ENCODE results near the gene FAM83G. TPM values are rescaled to one million over a fixed set of nuclear protein-coding genes. Genes with fewer than 3 reads are reported as not detected.

FAM83G gene
- total RNA-seq, 3 donors from 2014 or later: 1.8 to 11.0 (median 7.2) TPM

DNA sequence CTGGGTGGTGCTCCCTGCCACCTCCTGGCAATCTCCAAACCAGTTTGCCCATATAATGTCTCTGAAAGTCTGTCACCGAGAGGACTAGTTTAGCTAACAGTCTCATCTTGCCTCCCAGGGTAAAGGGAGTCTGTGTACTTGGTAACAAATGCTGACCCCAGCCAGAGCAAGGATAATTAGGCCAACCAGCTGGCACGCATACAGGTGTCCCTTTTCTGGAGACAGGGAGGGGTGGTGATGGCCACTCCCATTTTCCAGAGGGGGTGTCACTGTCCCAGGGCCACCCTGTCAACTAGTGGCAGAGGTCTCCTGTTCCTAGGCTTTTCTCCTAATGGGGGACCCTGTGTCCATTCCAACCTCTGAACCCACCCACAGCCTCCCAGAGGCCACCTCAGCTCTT, 8.1 kb downstream of the FAM83G start:
- no peak for DNase-seq (ENCODE audit: low spot score in 2 of 2)
- H3K27me3 ChIP-seq: no peaks in the 10 kb centered on the region
- H3K4me1 ChIP-seq: no peaks in the 10 kb centered on the region
- no peak overlapping the region for H3K27ac ChIP-seq
- no peak overlapping the region for H3K4me3 ChIP-seq
- no peaks in the 10 kb centered on the region for H3K9me3 ChIP-seq
- TF ChIP-seq, protein P1, sequence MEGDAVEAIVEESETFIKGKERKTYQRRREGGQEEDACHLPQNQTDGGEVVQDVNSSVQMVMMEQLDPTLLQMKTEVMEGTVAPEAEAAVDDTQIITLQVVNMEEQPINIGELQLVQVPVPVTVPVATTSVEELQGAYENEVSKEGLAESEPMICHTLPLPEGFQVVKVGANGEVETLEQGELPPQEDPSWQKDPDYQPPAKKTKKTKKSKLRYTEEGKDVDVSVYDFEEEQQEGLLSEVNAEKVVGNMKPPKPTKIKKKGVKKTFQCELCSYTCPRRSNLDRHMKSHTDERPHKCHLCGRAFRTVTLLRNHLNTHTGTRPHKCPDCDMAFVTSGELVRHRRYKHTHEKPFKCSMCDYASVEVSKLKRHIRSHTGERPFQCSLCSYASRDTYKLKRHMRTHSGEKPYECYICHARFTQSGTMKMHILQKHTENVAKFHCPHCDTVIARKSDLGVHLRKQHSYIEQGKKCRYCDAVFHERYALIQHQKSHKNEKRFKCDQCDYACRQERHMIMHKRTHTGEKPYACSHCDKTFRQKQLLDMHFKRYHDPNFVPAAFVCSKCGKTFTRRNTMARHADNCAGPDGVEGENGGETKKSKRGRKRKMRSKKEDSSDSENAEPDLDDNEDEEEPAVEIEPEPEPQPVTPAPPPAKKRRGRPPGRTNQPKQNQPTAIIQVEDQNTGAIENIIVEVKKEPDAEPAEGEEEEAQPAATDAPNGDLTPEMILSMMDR (IDR thresholded peaks at IDR 0.05): no peak
- TF ChIP-seq POLR2AphosphoS5 (IDR thresholded peaks at IDR 0.05): no peak
- no peak for TF ChIP-seq POLR2A (IDR thresholded peaks at IDR 0.05)
- intact Hi-C loops (cut with DNase I; ENCODE audit: low total_unique reads): no loop called here
- no peaks in the 10 kb centered on the region for H3K36me3 ChIP-seq

DNA sequence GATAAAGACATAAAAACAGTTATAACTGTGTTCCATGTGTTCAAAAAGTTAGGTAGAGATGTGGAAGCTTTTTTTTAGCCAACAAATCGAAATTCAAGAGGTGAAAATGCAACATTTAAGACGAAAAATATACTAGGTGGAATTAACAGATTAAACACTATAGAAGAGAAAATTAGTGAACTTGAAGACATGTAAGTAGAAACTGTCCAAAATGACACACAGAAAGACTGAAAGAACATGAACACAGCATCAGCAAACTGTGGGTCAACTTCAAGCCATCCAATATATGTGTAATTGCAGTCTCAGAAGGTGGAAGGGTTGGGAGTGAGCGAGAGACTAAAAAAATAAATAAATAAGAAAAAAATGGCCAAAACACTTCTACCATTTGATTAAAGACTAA, 9.3 kb downstream of the FAM83G start:
- TF ChIP-seq POLR2A (IDR thresholded peaks at IDR 0.05) (no peak), POLR2AphosphoS5 (IDR thresholded peaks at IDR 0.05) (no peak)
- TF ChIP-seq, protein P1 (IDR thresholded peaks at IDR 0.05): no peak
- intact Hi-C loops (cut with DNase I; ENCODE audit: low total_unique reads): no loop called here
- H3K4me1 ChIP-seq: no peaks in the 10 kb centered on the region

DNA sequence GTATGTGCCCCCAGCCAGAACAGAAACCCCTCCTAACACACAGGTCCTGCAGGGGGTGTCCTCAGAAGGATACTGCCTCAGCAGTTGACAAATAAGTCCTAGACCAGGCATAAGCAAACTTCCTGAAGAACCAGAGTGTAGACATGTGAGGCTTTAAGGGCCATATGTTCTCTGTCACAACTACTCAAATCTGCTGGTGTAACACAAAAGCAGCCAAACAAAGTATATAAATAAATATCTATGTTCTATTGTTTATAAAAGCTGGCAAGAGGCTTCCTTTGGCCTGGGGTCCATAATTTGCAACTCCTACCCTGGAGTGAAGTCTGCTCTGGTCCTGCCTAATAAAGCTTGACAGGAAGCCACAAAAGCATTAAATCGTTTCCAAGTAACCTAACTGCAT, 9.9 kb downstream of the FAM83G start:
- Histone ChIP-seq H3K27me3 (no peaks in the 10 kb centered on the region), H3K36me3 (no peaks in the 10 kb centered on the region), H3K4me1 (no peaks in the 10 kb centered on the region), H3K4me3 (no peak overlapping the region), H3K27ac (no peak overlapping the region), H3K9me3 (no peaks in the 10 kb centered on the region)
- DNase-seq (ENCODE audit: low spot score in 2 of 2): no peak
- intact Hi-C loops (cut with DNase I; ENCODE audit: low total_unique reads): no loop called here
- TF ChIP-seq, protein P1 (IDR thresholded peaks at IDR 0.05): no peak
- TF ChIP-seq POLR2A (IDR thresholded peaks at IDR 0.05): no peak
- no peak for TF ChIP-seq POLR2AphosphoS5 (IDR thresholded peaks at IDR 0.05)

More for the DNA sequence above, 9.3 kb downstream of the FAM83G start:
- no peaks in the 10 kb centered on the region for H3K9me3 ChIP-seq
- no peak overlapping the region for H3K4me3 ChIP-seq
- no peaks in the 10 kb centered on the region for H3K27me3 ChIP-seq
- H3K36me3 ChIP-seq: no peaks in the 10 kb centered on the region
- DNase-seq (ENCODE audit: low spot score in 2 of 2): no peak
- H3K27ac ChIP-seq: no peak overlapping the region

DNA sequence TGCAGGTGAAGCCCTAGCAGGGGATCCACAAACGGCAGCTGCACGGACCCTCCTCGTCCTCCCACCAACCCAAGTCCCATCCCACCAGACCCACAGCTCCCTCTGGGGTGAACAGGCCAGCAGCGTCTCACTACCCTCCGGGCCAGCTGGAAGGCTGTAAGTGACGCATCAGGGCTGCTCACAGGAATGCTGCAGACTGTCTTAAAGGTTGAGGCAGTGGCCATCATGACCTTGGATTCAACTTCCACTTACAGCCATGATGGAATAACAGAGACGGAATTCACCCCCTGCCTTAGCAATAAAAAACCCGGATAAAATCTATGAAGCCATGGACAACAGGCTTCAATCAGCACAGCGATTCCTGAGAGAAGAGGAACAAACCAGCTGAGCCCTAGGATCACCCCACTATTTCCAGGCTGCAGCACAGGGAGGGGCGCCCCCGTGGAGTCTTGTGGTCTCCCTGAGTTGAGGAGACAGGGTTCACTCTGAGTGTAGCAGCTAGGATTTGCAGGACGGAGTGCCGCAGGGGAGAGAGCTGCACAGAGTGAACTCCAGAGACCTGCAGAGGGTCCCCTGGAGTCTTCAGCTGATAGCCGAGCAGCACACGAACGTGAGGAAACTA, 10.5 kb downstream of the FAM83G start:
- Histone ChIP-seq H3K27me3 (no peaks in the 10 kb centered on the region), H3K27ac (no peak overlapping the region), H3K4me1 (no peaks in the 10 kb centered on the region), H3K36me3 (no peaks in the 10 kb centered on the region), H3K4me3 (no peak overlapping the region), H3K9me3 (no peaks in the 10 kb centered on the region)
- intact Hi-C loops (cut with DNase I; ENCODE audit: low total_unique reads): no loop called here
- TF ChIP-seq POLR2AphosphoS5 (IDR thresholded peaks at IDR 0.05) (no peak), POLR2A (IDR thresholded peaks at IDR 0.05) (no peak)
- TF ChIP-seq, protein P1 (IDR thresholded peaks at IDR 0.05): no peak
- DNase-seq (ENCODE audit: low spot score in 2 of 2): no peak

DNA sequence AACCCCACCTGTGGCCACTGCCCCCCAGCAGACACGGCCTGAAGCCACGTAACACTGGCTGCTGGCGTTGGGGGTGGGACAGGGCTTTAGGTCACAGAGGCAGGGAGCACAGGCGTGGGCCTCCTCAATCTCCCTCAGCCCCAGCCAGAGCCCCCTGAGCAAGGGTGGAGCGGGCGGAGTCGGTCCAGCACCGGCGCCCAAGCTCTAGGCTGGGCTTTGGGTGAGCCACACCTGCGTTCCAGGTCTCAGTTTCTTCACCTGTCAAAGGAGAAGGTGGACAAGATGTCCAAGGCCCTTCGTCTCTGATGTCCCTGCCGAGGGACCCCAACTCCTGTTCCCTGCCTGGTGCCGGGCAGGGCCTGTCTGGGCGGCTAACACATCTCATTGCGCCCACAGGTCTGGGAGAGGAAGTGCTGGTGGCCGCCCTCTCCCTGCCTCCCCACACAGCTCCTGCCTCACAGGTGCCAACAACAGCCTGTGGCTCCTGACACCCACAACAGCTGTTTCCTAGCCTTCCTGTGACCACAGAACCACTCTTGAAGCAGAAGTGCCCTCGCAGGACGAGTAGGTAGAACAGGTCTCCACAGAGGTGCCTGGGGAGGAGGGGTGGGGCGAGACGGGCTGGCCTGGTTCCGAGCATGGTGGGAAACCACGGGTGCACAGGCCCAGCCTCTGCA, 12.0 kb downstream of the FAM83G start:
- intact Hi-C loops (cut with DNase I; ENCODE audit: low total_unique reads): no loop called here
- TF ChIP-seq, protein P1 (IDR thresholded peaks at IDR 0.05): no peak
- TF ChIP-seq POLR2AphosphoS5 (IDR thresholded peaks at IDR 0.05): no peak
- TF ChIP-seq POLR2A (IDR thresholded peaks at IDR 0.05): no peak
- no peak overlapping the region for H3K27ac ChIP-seq
- no peaks in the 10 kb centered on the region for H3K27me3 ChIP-seq
- H3K4me3 ChIP-seq: no peak overlapping the region
- H3K9me3 ChIP-seq: no peaks in the 10 kb centered on the region
- DNase-seq (ENCODE audit: low spot score in 2 of 2): no peak
- no peaks in the 10 kb centered on the region for H3K4me1 ChIP-seq
- no peaks in the 10 kb centered on the region for H3K36me3 ChIP-seq
